HepG2 (cell line): ENCODE measurements around the gene KCTD5. TPM values are rescaled to one million over a fixed set of nuclear protein-coding genes. Genes with fewer than 3 reads are reported as not detected.

Experiments used
- ATM ChIP-seq: fragments of 450-650 bp; IDR thresholded peaks from 2 replicates; pipeline ENCODE4 v1.7.1; 2017; ENCODE audit warnings: mild to moderate bottlenecking, borderline replicate concordance
- DRAP1 ChIP-seq: IDR thresholded peaks from 2 replicates; pipeline ENCODE4 v1.6.1; 2016; ENCODE audit warnings: missing genetic modification reagents, missing compliant biosample characterization
- ETV6 ChIP-seq: sonication (generic); formaldehyde crosslinking; conservative IDR thresholded peaks from 2 replicates; pipeline ENCODE4 v1.4.0; 2020; ENCODE audit warnings: missing genetic modification reagents
- HMG20A ChIP-seq: IDR thresholded peaks from 2 replicates; pipeline ENCODE4 v1.6.1; 2016; ENCODE audit warnings: borderline replicate concordance
- KLF11 ChIP-seq: IDR thresholded peaks from 2 replicates; pipeline ENCODE4 v1.6.1; 2016; ENCODE audit warnings: missing compliant biosample characterization
- MAX ChIP-seq: IDR thresholded peaks from 2 replicates; pipeline ENCODE4 v1.6.1; 2012; ENCODE audit warnings: inconsistent platforms
- MED13 ChIP-seq: sonication (generic); formaldehyde crosslinking; IDR thresholded peaks from 2 replicates; pipeline ENCODE4 v1.5.0; 2020; ENCODE audit warnings: missing genetic modification reagents
- NFE2 ChIP-seq: sonication (generic); formaldehyde crosslinking; IDR thresholded peaks from 2 replicates; pipeline ENCODE4 v1.4.0; 2020; ENCODE audit warnings: missing genetic modification reagents
- REPIN1 ChIP-seq: sonication (generic); formaldehyde crosslinking; IDR thresholded peaks from 2 replicates; pipeline ENCODE4 v1.8.0; 2022; ENCODE audit warnings: missing genetic modification reagents, low read depth, mild to moderate bottlenecking, borderline replicate concordance
- SALL2 ChIP-seq: sonication (generic); formaldehyde crosslinking; IDR thresholded peaks from 2 replicates; pipeline ENCODE4 v1.8.1; 2023; ENCODE audit warnings: mild to moderate bottlenecking, missing genetic modification reagents, inconsistent platforms
- SIN3A ChIP-seq: IDR thresholded peaks from 2 replicates; pipeline ENCODE4 v1.6.1; 2011; ENCODE audit warnings: low read depth, mild to moderate bottlenecking, control low read depth, low read length, borderline replicate concordance
- ZMAT3 ChIP-seq: sonication (generic); formaldehyde crosslinking; conservative IDR thresholded peaks from 2 replicates; pipeline ENCODE4 v1.7.0; 2021; ENCODE audit warnings: missing genetic modification reagents
- ZNF274 ChIP-seq: sonication (generic); formaldehyde crosslinking; IDR thresholded peaks from 2 replicates; pipeline ENCODE4 v1.5.1; 2020; ENCODE audit warnings: mild to moderate bottlenecking, missing genetic modification reagents
- ZNF276 ChIP-seq: sonication (generic); formaldehyde crosslinking; IDR thresholded peaks from 2 replicates; pipeline ENCODE4 v1.4.0; 2020; ENCODE audit warnings: mild to moderate bottlenecking, low read depth, missing genetic modification reagents
- ZNF292 ChIP-seq: sonication (generic); formaldehyde crosslinking; IDR thresholded peaks from 2 replicates; pipeline ENCODE4 v1.8.1; 2022; ENCODE audit warnings: mild to moderate bottlenecking, low read depth, missing genetic modification reagents, borderline replicate concordance
- ZNF335 ChIP-seq: sonication (generic); formaldehyde crosslinking; IDR thresholded peaks from 2 replicates; pipeline ENCODE4 v1.4.0; 2020; ENCODE audit warnings: missing genetic modification reagents
- ZNF512 ChIP-seq: sonication (generic); formaldehyde crosslinking; IDR thresholded peaks from 2 replicates; pipeline ENCODE4 v1.4.0; 2020; ENCODE audit warnings: mild to moderate bottlenecking, missing genetic modification reagents
- polyA plus RNA-seq, 8 experiments: library from polyadenylated mRNA; depleted of rRNA in 3 of 8; stranded (reverse) in 7 of 8; unstranded in 1 of 8; fragments of >200 nt; fragmentation: Illumina TruSeq in 4 of 8; extraction: Trizol in 4 of 8; gene quantifications; 2 replicates each; pipeline versions ENCODE4 v1.2.1 to v1.2.3, GENCODE V29; 2011 to 2016; ENCODE audit warnings: low read depth in 4 of 8, missing spikeins in 1 of 8, mixed read lengths in 1 of 8; ENCODE audit not compliant: insufficient read depth in 1 of 8
- total RNA-seq, 5 experiments: library from RNA; depleted of rRNA; stranded (reverse); fragments of >200 nt; fragmentation: Illumina TruSeq; extraction: Trizol; gene quantifications; 2 replicates each; pipeline ENCODE4 v1.2.3, GENCODE V29; 2016; ENCODE audit warnings: low read depth in 1 of 5
- TF ChIP-seq, protein P1 (sequence below): sonication (generic); formaldehyde crosslinking; conservative IDR thresholded peaks from 2 replicates; pipeline ENCODE4 v1.4.0; 2020; ENCODE audit warnings: missing genetic modification reagents
- TF ChIP-seq, protein P2 (sequence below): conservative IDR thresholded peaks from 2 replicates; pipeline ENCODE4 v1.6.1; 2018; ENCODE audit warnings: missing genetic modification reagents
- TF ChIP-seq, protein P3 (sequence below): sonication (generic); formaldehyde crosslinking; IDR thresholded peaks from 2 replicates; pipeline ENCODE4 v1.5.1; 2020; ENCODE audit warnings: missing genetic modification reagents, mild to moderate bottlenecking, borderline replicate concordance

The KCTD5 gene
- total and polyA plus RNA-seq, 2 of the 13 experiments (the other 11 are each of a cell fraction or from before 2014, with no cell fraction given), result 25.4 to 29.8 TPM

- TF ChIP-seq ZNF512 (CRISPR knock-in tag) (no peak), ZNF292 (CRISPR knock-in tag) (no peak), ZNF276 (CRISPR knock-in tag) (0 out of 2 replicates have a peak, but pooled peaks have one; percentile 1), MAX (peak; percentile 87), NFE2 (CRISPR knock-in tag) (no peak), ETV6 (CRISPR knock-in tag) (no peak), ZNF335 (CRISPR knock-in tag) (peak; percentile 82), KLF11 (CRISPR knock-in tag) (0 out of 2 replicates have a peak, but pooled peaks have one; percentile 55), ATM (no peak), HMG20A (no peak), SALL2 (CRISPR knock-in tag) (peak; percentile 91), ZMAT3 (CRISPR knock-in tag) (peak; percentile 67; the same call in 1 of the 2 replicates), SIN3A (no peak; the same call in 1 of the 2 replicates), MED13 (CRISPR knock-in tag) (peak; percentile 0; the same call in 1 of the 2 replicates), REPIN1 (CRISPR knock-in tag) (0 out of 2 replicates have a peak, but pooled peaks have one; percentile 36), ZNF274 (0 out of 2 replicates have a peak, but pooled peaks have one; percentile 30), DRAP1 (no peak)
- TF ChIP-seq, protein P1, sequence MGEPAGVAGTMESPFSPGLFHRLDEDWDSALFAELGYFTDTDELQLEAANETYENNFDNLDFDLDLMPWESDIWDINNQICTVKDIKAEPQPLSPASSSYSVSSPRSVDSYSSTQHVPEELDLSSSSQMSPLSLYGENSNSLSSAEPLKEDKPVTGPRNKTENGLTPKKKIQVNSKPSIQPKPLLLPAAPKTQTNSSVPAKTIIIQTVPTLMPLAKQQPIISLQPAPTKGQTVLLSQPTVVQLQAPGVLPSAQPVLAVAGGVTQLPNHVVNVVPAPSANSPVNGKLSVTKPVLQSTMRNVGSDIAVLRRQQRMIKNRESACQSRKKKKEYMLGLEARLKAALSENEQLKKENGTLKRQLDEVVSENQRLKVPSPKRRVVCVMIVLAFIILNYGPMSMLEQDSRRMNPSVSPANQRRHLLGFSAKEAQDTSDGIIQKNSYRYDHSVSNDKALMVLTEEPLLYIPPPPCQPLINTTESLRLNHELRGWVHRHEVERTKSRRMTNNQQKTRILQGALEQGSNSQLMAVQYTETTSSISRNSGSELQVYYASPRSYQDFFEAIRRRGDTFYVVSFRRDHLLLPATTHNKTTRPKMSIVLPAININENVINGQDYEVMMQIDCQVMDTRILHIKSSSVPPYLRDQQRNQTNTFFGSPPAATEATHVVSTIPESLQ (CRISPR knock-in tag), result no peak
- TF ChIP-seq, protein P2, sequence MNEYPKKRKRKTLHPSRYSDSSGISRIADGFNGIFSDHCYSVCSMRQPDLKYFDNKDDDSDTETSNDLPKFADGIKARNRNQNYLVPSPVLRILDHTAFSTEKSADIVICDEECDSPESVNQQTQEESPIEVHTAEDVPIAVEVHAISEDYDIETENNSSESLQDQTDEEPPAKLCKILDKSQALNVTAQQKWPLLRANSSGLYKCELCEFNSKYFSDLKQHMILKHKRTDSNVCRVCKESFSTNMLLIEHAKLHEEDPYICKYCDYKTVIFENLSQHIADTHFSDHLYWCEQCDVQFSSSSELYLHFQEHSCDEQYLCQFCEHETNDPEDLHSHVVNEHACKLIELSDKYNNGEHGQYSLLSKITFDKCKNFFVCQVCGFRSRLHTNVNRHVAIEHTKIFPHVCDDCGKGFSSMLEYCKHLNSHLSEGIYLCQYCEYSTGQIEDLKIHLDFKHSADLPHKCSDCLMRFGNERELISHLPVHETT, result peak; percentile 70; the same call in 1 of the 2 replicates
- TF ChIP-seq, protein P3, sequence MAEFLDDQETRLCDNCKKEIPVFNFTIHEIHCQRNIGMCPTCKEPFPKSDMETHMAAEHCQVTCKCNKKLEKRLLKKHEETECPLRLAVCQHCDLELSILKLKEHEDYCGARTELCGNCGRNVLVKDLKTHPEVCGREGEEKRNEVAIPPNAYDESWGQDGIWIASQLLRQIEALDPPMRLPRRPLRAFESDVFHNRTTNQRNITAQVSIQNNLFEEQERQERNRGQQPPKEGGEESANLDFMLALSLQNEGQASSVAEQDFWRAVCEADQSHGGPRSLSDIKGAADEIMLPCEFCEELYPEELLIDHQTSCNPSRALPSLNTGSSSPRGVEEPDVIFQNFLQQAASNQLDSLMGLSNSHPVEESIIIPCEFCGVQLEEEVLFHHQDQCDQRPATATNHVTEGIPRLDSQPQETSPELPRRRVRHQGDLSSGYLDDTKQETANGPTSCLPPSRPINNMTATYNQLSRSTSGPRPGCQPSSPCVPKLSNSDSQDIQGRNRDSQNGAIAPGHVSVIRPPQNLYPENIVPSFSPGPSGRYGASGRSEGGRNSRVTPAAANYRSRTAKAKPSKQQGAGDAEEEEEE (CRISPR knock-in tag), result no peak
Observed at GRCh38 chr16:2752035-2752849, 69.9 kb downstream of the KCTD5 start, which contains the start of gene SRRM2 (continued).
